CD4-positive, alpha-beta T cell treated with Interleukin-4 for 4 hours (primary cell): ENCODE measurements around the gene RASSF7.
A peak's percentile ranks its signal among the peaks of the same experiment; 100 is the strongest.

ENCODE experiments used
- DNase-seq: peaks from one replicate; pipeline ENCODE4 v3.0.0-alpha.2; 2020

The RASSF7 gene

GRCh38 chr11:553083-553987 lies 7.4 kb upstream of the RASSF7 start:
- DNase-seq = no peak

GRCh38 chr11:553988-554340 lies 6.8 kb upstream of the RASSF7 start:
- no peak for DNase-seq

- DNase-seq = peak; percentile 73
Observed at GRCh38 chr11:554428-555226, 6.1 kb upstream of the RASSF7 start.

- no peak for DNase-seq
Observed at GRCh38 chr11:555227-555779, 5.5 kb upstream of the RASSF7 start.

DNA sequence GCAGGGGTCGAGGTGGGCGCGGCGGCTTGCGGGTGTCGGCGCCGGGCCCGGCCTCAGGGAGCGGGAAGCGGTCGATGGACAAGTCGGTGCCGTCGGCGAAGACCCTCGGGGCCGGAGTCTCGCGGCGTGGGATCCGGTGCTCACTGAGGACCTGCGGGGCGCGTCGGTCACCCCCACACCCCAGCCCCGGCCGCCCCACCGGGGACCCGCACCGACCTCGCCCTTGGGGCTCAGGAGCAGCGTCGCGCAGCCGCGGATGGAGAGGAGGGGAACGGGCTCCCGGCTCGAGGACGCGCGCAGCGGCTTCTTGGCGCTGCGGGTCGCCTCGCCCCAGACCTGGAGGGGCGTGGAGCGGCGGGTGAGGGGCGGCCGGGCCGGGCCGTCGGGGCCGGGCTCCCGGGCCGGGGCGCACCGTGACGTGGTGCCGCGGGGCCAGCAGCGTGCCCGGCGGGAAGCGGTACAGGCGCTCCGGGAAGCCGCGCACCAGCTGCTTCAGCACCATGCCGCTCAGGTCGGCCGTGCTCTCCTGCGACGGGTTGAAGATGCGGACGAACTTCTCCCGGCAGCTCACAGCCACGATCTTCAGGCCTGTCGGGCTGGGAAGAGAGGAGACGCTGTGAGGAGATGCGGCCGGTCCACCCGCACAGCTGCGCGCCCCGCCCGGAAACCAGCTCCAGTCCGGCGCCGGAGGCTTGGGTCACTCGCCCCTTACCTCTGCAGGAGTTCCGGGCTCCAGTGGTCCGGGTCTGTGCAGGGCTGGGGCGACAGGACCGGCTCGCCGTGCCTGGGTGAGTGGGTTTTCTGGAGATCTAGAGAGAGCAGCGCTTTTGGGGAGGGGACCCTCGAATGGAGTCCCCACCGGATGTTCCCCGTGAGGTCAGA lies 4.7 kb upstream of the RASSF7 start:
- DNase-seq = no peak

- no peak for DNase-seq
Observed at GRCh38 chr11:556662-557256, 4.0 kb upstream of the RASSF7 start.

- DNase-seq = no peak
Observed at GRCh38 chr11:557328-558132, 3.2 kb upstream of the RASSF7 start.

GRCh38 chr11:558503-558902 lies 2.3 kb upstream of the RASSF7 start:
- DNase-seq = no peak

GRCh38 chr11:559020-559620 lies 1.6 kb upstream of the RASSF7 start:
- no peak for DNase-seq

DNA sequence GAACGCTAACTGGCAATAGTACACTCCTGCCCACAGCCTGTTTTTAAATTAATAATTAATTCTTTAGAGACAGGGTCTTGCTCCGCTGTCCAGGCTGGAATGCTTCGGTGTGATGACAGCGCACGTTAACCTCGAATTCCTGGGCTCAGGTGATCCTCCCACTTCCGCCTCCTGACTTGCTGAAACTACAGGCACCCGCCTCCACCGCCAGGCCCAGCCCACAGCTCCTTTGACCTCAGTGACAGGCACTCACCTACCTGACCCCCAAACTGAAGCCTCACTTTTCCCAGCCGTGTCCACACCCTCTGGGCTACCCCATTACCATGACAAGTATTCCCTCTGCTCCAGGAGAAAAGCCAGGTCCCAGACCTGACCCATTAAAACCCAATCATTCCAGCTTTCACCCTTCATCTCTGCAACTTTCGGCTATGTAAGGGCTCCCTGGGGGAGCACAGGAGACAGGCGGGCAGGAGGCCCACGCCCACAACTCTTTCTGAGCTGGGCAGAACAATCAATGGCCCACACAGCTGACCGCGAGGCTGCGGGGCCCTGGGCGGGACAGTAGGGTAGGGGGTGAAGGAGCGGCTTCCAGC lies 962 bp upstream of the RASSF7 start:
- DNase-seq = no peak

DNA sequence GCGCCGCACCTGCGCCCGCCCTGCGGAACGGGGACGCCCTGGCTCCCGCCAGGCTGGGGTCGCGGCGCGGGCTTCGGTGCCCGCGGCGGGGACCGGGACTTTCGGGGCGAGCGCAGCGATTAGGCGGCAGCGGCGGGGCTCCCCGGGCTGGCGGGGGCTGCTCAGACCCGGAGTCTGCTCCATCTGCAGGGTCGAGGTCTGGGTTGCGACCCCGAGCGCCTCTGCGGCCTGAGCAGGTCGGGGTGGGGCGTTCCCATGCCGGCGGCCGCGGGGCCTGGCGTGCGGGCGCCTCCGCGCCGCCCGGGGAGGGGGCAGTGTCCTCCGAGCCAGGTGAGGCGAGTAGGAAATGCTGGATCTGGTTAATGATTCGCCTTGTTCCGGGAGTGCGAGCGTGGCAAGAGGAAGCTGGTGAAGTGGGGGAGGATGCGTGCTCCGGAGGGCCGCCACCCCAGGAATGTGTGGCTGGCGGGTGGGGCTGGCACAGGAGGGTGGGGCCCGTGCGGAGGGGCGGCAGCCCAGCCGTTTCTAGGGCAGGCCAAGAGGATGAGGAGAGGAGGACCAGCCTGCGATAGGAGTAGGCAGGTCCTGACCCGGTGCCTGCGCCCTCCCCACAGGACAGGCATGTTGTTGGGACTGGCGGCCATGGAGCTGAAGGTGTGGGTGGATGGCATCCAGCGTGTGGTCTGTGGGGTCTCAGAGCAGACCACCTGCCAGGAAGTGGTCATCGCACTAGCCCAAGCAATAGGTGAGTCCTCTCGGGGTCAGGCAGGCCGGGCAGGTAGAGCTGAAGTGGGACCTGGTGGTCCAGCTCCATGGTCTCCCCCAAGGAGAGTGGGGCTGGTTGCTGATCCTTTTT lies 606 bp downstream of the RASSF7 start:
- no peak for DNase-seq

DNA sequence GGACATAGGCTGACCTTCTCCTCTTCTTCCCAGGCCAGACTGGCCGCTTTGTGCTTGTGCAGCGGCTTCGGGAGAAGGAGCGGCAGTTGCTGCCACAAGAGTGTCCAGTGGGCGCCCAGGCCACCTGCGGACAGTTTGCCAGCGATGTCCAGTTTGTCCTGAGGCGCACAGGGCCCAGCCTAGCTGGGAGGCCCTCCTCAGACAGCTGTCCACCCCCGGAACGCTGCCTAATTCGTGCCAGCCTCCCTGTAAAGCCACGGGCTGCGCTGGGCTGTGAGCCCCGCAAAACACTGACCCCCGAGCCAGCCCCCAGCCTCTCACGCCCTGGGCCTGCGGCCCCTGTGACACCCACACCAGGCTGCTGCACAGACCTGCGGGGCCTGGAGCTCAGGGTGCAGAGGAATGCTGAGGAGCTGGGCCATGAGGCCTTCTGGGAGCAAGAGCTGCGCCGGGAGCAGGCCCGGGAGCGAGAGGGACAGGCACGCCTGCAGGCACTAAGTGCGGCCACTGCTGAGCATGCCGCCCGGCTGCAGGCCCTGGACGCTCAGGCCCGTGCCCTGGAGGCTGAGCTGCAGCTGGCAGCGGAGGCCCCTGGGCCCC lies 1.4 kb downstream of the RASSF7 start:
- DNase-seq = no peak

GRCh38 chr11:563066-563811 lies 2.5 kb downstream of the RASSF7 start:
- no peak for DNase-seq

DNA sequence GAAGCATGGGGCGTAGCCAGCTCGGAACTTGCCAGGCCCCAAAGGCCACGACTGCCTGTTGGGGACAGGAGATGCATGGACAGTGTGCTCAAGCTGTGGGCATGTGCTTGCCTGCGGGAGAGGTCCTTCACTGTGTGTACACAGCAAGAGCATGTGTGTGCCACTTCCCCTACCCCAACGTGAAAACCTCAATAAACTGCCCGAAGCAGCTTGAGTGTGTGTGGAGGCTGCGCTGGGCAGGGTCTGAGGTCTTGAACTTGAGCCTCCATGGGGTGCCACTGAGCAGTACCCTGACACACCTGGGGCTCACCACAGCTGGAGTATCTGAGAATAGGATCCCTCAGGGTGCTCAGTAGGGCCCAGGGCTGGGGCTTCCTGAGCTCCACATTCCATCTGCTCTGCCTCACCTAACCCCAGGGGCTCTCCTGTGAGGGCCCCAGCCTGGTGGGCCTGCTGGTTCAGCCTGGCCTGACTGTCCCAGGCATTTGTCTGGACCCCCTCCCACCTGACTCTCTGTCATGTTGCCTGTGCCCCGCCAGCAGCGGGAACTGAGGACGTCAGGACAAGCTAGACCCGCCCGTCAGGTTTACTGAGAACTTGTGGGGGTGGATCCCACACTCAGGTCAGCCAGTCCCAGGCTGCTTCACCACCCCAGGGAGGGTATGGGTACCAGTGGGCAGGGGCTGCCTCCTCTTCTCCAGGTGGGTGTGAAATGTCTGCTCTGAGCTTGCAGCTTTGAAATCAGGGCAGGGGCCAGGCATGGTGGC lies 3.2 kb downstream of the RASSF7 start:
- no peak for DNase-seq

DNA sequence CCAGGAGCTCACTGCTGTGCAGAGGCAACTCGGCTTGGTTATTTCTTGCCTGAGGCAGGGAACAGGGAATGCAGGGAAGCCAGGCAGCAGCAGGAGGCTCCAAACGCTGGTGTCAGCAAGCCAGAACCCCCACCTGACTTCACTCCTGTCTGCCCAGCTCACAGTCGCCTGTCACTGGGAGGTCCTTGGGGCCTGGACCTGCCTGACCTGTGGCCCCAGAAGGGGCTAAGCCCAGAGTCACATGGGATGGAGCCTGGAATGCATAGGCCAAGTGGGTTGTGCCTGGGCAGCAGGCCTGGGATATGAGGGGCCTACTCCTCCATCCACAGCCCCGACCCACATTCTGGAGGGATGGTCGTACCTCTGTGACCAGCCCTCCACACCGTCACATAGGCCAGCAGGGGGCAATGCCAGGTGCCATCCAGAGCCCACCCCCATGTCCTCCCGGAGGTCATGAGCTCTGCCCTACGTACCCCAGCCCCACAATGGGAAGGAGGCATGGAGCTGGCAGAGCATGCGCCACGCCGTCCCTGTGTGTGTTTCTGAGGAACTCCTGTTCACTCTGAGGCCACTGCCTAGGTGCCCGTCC lies 5.2 kb downstream of the RASSF7 start:
- no peak for DNase-seq

DNA sequence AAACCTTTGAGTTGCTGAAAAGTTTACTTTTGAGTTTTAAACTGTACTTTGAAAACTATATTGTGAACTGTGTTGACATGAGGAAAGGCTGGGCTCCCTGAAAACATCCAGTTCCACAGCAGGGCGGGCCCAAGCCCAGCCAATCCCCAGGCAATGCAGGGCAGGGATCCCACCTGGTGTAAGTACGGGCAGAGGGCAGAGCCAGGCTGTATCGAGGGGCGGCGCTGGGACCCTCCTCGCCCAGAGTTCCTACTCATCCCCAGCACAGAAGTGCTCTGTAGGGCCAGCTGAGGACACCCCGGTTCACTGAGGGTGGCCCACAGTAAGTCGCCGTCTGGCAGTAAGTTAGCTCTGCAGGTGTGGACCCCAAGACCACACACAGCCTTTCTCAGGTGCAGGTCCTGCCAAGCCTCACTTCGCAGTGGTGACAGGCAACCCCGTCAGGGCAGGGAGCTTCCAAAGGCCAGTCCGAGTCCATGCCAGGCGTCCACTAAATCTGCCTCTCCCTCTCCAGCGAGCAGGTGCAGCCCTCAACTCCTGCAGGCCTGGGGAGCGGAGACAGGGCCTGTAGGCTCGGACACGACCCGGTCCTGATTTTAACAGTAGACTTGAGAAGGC lies 6.3 kb downstream of the RASSF7 start:
- no peak for DNase-seq
